T-helper 1 cell (primary cell): ENCODE results near the gene FANCE.
"Not testable (repeated sequence)": the region's sequence is repeated elsewhere in the genome, so short reads cannot be mapped to it uniquely, and the experiment has no call there.

ENCODE experiments used
- DNase-seq, 5 donors: peaks; one replicate each; pipeline ENCODE4 v3.0.0-alpha.2; 2012 to 2020

FANCE gene

DNA sequence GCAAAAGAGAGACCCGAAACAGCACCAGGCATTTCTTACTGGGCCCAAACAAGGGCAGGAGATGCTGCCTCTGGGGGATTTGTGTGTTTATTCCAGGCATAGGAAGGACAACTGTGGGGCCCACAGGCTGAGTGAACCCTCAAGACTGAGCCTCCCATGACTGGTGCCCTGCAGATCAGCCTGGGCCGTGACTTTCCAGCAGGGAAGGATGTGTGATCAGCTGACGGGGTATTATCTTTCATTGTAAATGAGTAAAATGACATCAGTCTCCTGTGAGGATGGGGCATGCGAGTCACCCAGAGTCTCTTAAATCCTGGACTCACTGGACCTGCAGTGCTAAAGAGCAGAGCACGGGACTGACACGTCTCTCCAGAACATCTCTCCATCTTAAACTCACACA, 48.6 kb downstream of the FANCE start:
- no peak for DNase-seq

DNA sequence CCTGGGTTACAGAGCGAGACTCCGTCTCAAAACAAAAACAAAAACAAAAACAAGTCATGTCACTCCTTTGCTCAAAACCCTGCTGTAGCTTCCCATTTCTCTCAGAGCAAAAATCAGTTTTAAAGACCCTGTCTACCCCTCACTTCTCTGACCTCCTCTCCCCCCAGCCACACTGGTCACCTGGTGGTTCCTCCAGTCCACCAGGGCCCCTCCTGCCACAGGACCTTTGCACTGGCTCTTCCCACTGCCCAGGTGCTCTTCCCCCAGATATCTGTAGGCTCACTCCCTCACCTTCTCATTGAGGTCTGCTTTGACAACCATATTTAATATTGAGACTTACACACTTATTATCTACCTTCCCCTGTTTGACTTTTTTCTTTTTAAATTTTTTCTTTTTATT, 49.6 kb downstream of the FANCE start:
- DNase-seq, result no peak

DNA sequence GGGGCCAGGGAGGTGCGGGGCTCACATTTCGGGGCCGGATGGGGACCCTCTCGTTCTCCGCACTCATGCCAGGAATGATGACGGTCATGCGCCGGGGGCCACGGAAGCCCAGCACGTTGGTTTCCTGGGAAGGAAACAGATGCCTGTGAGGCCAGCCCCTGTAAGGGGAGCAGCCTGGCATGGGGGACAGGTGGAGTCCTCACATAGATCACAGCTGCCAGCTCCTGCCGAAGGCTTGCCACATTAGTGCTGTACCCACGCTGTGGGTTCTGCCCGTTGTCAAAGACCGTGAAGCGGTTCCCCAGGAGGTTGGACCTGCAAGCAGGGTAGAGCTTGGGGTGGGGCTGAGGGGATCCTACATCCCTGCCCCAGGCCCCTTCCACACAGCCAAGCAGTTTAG, 51.4 kb downstream of the FANCE start:
- no peak for DNase-seq

DNA sequence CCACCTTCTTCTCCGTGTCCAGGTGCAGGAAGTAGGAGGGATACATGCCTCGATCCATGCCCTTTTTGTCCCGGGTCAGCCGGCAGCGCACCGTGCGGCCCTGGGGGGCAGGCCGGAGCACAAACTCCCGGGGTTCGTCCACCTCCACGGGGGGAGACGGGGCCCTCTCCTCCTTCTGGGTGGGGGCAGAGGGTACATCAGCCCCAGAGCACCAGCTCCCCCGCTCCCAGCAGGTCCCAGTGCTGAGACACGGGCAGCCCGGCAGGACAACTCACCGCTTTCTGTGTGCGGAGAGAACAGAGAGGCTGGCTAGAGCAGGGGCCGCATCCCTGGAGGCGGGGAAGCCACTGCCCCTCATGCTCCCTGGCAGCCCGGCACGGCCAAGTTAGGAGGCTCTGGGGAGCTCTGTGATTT, 53.9 kb downstream of the FANCE start:
- DNase-seq, result no peak

DNA sequence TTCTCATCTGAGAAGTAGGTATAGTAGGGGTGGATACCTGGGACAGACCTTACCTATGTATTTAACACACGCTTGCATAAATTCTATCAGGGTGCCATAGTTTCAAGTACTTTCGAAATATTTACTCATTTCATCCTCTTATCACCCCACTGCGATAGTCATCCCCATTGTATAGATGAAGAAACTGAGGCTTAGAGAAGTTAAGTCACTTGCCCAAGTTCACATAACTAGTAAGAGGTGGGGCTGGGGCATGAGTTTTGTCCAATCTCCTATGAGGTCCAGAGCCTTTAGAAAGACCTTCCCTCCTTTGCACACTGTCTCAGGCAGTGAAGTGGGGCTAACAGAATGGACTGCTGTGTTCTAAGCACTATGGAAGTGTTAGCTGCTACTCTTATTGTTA, 54.4 kb downstream of the FANCE start:
- DNase-seq, result no peak

DNA sequence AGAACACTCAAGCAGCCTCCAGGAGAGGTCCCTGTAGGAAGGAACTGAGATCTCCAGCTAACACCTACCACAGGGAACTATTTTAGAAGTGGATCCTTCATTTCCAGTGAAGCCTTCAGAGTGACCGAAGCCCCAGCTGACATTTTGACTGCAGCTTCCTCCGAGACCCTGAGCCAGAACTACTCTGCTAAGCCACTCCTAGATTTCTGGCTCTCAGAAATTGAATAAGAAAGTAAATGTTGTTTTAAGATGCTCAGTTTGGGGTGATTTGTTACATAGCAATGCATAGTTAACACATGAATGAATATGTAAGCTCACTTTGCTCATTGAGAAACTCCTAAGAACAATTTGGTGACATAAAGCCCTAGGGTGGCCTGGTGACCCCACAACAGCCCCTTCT, 55.1 kb downstream of the FANCE start:
- no peak for DNase-seq

DNA sequence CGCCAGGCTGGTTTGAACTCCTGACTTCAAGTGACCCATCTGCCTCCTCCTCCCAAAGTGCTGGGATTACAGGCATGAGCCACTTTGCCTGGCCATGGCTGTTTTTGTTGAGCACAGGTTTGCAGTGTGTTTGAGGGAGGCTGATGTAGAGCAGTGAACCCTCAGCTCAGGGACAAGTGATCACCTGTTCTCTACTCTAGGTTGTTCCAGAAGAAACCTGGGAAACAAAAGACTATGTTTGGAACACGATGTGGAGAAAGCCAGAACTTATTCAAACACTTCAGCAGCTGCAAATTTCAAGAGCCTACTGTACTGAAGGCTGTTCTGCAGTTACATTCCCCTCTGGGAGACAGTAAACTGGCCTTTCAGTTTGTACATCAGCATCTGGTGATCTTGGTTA, 55.9 kb downstream of the FANCE start:
- no peak for DNase-seq

DNA sequence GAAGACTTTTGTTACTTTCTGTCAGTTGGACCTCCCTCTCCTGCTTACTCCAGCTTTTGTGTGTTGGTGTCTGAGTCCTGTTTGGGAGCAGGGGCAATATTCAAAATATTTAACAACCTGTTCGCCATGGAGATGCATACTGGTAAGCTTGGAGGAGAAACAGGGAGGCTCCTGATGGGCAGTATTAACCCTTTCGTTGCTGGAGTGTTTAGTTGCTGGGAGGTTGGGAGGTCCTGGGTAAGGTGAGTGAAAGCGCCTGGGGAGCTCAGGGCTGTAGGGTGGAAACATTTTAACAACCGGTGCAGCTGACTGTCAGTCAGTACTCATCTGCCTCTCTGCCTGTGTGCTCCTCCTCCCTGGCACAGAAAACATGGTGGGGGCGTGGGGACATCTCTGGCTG, 56.4 kb downstream of the FANCE start:
- no peak for DNase-seq

DNA sequence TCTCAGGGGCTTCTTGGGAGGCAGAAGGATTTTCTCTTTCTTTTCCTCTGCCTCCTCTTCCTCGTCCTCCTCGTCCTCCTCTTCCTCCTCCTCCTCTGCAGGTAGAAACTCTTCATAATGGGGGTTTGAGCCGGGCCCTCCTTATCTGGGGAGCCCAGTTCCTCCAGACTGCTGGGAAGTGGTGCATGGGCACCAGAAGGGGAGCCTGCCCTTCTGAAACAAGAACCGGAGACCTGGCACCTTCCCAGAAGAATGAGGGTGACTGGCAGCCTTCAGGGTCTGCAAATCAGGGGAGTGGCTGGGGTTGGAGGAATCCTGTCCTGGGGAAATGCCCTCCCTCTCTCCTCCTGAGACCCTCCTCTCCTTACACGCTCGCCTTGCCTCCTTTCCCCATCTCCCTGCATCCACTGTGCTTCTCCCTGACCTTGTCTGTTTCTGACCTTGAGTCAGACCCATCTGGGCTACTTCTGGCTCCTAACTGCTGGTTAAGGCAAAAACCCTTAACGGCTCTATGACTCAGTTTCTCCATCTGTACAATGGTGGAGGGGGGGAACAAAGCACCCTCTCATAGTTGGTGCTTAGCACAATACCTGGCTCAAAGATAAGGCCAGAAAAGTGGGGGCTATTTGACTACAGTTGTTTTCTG, 58.9 kb downstream of the FANCE start:
- no peak for DNase-seq

DNA sequence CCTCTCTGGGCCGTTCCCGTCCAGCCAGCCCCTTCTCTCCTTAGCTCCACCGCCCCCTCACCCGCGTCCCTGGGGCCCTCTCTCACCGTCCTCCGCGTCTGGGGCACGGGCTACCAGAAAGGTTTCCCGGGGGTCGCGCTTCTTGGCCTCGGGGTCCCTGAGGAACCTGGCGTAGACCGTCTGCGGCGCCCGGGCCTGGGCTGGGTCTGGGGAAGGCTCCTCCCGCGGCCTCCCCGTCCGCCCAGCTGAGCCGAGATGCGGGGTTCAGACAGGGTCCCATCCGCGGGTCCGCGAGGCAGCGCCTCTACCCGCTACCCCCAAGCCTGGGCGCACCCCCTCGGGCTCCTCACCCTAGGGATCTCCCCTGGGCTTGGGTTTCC, 59.4 kb downstream of the FANCE start:
- DNase-seq, result no peak

DNA sequence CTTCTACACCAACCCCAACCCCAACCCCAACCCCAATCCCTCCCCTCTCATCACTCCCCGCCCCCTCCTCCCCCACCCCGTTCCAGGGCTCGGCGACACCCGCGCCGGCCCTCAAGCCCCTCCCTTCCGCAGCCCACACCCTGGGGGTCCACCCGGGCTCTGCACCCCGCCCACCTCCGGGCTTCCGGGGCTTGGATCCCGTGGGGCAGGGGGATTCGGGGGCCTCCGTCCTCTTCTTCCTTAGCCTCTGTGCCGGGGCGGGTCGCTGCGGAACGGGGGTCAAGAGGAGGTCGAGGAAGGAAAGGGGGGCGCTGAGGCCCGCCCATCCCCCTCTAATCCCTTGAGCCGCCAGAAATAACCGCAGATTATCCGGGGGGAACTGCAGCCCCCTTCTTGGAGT, 59.9 kb downstream of the FANCE start:
- DNase-seq, result no peak

DNA sequence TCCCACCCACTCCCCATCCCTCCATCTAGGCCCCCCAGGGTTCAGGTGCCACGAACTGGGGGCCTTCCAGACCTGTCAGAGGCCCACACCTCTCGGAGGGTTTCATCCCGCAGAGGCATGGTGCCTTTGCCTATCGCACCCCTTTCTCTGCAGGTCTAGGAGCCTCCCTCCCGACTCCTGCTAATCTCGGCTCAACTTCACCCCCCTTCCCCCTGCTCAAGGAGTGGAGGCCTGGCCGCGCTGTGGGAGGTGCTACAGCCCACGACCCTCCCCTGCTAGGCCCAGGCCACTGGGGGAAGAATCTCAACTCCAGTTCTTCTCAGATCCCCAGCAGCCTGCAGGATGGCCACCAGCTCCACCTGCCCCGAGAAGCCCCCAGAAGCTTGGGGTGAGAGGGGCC, 60.6 kb downstream of the FANCE start, which contains the start of gene TULP1:
Gene TULP1 (minus strand): TSS at position 157 of the 400 bp plus-strand sequence. CDS start 38 bp downstream, at position 119.
- DNase-seq, result no peak

DNA sequence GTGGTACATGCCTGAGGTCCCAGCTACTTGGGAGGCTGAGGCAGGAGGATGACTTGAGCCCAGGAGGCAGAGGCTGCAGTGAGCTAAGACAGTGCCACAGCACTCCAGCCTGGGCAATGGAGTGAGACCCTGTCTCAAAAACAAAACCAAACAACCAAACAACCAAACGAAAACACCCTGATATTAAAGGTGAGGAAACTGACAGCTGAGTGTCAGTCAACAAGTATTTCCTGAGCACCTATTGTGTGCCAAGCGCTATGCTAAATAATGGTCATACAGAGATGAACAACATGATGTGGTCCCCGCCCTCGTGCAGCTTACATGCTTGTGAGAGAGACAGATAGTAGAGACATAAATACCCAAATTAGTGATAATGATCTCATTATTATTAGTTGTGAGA, 62.4 kb downstream of the FANCE start:
- DNase-seq, result no peak

DNA sequence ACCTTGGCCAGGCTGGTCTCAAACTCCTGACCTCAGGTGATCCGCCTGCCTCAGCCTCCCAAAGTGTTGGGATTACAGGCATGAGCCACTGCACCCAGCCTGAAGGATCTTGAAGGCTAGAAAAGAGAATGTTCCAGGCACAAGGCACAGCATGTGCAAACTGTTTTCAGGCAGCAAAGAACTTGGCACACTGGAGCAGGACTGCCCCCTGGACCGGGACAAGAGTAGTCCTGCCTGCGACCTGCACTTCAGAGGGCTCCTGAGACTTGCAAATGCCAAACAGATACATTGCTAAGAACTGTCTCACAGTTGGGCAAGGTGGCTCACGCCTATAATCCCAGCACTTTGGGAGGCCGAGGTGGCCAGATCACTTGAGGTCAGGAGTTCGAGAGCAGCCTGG, 63.8 kb downstream of the FANCE start:
- not testable (repeated sequence) for DNase-seq
